SU-DHL-6 (cell line): ENCODE results near the gene UNK.

Experiments used
- CTCF ChIP-seq: fragments of 200-600 bp; sonication (generic); IDR thresholded peaks from one replicate; pipeline ENCODE4 v1.5.1; 2017; ENCODE audit warnings: antibody characterized with exemption, mild to moderate bottlenecking, low read length, moderate library complexity; ENCODE audit not compliant: insufficient read depth, poor library complexity, severe bottlenecking
- EZH2phosphoT487 ChIP-seq: fragments of 200-600 bp; sonication (generic), shearing (Covaris generic); conservative IDR thresholded peaks from 2 replicates; pipeline ENCODE4 v1.6.1; 2018; ENCODE audit warnings: mild to moderate bottlenecking, antibody characterized with exemption, low read length, moderate library complexity, mixed read lengths

GRCh38 chr17:75844530-75845057, 60.0 kb downstream of the UNK start:
- TF ChIP-seq CTCF, result no peak
- TF ChIP-seq EZH2phosphoT487, result no peak
